Activated CD8-positive, alpha-beta memory T cell treated with anti-CD3 and anti-CD28 coated beads, Interleukin-2, amount 50 U/mL, for 48 hours (primary cell): ENCODE data around the gene MICALL2.
A peak's percentile ranks its signal among the peaks of the same experiment; 100 is the strongest.

ENCODE experiments used
- DNase-seq: peaks from one replicate; pipeline ENCODE4 v3.0.0-alpha.2; 2020

MICALL2 gene

GRCh38 chr7:1458683-1459511 is at the start of gene MICALL2:
MICALL2 (minus strand) TSS chr7:1459470; CDS start chr7:1459326, 144 bp downstream.
- DNase-seq = peak; percentile 64

DNA sequence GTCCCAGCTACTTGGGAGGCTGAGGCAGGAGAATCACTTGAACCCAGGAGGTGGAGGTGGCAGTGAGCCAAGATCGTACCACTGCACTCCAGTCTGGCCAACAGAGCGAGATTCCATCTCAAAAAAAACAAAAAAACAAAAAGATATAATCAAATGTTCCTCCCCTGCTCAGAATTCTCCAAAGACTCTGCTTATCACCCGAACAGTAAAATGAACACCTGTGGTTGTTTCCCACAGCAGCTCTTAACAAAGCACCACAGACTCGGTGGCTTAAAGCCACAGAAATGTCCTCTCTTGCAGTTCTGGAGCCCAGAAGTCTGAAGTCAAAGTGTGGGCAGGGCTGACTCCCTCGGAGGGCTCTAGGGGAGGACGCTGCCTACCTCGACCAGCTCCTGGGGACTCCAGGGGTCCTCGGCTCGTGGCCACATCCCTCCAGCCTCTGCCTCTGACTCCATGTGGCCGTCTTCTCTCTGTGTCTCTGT is 49.0 kb upstream of the MICALL2 start:
- DNase-seq = no peak

DNA sequence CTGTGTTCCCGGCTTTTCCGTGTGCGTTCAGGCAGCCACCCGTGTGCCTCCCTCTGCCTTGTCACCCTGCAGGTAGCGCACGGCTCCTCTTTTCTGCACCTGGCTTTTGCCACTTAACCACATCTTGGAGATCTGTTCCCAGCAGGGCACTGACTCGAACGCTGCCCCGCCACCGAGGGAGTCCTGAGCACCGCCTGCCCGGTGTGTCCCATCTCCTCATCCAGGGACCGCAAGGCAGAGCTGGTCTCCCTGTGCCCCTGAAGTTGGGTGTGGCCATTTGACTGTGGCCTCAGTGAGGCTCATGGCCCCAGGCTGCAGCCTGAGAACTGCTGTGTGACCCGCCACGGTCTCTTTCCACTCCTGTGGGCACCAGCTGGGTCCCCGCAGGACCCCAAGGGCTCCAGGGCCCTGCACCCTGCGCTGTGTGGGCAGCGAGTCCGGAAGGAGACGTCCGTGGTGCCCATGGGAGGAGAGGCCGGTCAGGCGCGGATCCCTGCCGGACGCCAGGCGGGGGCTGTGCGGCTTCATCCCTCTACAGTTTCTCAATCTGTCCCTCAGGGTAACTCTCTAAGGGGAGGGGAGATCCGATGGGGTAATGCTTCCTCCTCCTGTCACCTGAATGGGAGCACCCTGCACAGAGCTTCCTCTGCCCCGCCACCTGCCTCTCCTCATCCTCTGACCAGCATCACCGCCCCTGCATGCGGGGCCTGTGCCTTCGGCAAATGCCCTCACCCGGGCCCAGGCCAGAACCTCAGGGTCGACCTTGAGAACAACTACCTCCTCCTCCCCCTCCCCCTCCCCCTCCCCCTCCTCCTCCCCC is 46.7 kb upstream of the MICALL2 start:
- peak; percentile 60 for DNase-seq

DNA sequence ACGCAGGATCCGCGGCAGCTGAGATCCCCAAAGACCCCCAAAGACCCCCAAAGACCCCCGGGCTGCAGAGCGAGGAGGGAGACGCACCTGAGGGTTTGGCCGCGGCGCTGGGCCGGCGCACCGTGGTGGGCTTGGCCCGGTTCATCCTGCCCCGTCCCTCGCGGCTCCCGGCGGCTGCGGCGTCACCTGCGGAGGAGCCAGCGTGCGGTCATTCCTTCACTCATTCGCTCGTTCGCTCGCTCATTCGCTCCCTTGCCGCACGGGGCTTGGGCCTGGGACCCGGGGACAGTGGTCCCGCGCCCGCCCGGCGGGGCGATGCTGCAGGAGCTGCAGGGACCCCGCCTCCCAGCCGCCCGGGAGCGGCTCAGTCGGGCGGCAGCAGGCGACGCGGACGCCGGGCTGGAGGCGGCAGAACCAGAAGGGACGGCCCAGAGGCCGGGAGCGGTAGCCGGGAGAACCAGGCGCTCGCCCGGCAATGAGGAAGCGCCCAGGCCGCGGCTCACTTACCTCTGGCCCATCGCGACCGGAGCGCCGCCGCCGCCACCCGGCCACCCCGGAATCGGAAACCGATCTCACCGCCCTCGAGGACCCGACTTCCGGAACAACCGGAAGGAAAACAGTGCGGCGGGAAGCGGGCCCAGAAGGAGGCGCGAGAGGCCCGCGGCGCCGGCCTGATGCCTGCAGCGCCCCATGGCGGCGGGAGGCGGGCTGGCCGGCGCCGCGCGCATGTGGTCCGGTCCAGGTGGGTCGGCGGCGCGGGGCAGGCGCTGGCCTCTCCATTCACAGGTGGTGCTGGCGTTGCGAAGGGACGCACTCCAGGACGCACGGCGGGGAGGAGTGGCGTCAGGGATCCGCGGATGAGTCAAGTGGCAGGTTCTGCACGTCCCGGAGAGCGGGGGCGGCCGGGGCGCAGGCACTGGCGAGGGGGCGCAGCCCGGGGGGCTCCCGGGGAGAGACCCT is 44.8 kb upstream of the MICALL2 start, which contains the start of gene INTS1:
Gene INTS1, minus strand, starts transcription at position 574 of the 960 bp plus-strand sequence. Its CDS starts 429 bp downstream, at position 145.
- peak; percentile 94 for DNase-seq

DNA sequence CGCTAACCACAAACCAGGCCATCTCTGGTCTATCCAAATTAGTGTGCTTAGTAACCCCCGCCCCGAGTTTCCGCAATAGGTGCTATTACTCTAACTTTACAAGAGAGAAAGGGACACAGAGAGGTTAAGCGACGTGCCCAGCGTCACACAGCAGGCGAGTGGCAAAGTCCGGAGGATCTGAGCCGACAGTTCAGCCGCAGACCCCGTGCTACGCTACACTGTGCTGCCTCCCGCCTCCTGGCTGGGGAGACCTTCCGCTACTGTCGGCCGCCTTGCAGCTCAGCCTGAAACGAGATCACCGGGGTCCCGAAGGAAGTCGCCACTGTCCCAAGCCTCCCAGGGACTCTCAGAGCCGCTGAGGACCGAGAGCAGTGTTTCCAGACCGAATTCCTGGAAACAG is 44.1 kb upstream of the MICALL2 start:
- no peak for DNase-seq

- no peak for DNase-seq
Measured at GRCh38 chr7:1502845-1503244, 43.6 kb upstream of the MICALL2 start.

DNA sequence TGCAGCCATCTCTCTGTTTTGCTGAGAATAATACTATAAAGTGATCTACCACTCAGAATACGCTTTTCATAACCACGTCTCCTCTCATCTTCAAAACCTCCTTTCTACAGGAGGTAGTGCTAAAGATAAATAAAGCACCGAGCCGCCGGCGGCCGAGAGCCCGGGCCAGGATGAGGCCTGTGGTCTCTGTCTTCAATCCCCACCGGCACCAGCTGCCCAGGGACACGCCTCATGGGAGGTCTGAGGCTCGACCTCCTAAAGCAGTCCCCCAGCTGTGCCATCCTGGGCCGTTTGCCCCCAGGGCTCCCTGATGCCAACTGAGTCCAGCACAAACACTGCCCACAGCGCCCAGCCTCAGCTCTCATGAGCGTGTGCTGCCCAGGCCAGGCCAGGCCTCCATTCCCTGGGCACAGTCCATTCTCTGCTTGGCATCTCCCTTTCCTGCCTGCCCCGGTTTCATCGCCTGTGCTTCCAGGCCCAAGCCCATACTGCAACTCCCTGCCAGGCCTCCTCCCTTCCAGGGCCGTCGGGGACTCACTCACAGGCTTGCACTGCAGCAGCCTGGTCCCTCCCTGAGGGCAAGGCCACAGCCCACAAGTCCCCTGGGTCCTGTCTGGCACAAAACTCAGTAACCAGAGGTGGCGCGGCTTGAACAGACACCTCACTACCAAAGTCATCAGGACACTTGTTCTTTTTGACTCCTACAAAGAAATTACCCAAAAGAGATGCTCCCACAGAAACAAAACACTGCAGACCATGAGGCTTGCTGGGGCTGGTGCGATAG is 42.4 kb upstream of the MICALL2 start:
- DNase-seq = no peak

- DNase-seq = no peak
Measured at GRCh38 chr7:1500064-1500807, 41.0 kb upstream of the MICALL2 start.

DNA sequence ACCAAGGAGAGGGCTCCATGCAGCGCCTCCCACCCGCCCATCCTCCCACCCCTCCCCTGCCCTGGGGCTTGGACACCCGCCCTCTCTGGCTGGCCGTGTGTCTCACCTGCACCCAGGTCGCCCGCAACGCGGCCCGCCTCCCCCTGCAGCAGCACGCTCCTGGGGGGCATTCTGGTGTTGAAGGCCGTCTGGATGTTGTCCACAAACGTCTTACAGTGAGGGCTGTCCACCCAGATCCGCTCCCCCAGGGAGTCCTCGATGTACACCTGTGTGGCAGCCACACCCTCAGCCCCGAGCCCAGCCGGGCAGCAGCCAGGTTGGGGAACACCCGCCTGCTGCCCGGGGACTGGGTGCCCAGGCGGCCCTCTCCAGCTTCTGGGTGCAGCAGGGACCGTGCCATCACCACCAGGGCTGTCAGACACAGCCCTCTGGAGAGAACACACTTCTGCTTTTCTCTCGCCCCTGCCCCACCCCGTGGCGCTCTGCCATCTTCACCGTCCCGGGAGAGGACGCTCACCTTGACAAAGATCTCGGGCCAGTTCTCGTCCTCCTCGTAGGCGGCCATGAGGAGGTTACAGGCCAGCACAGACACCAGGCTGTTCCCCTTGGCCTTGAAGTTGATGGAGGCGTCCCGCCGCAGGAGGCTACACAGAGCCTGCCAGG is 40.2 kb upstream of the MICALL2 start:
- DNase-seq = no peak

- DNase-seq = no peak
Measured at GRCh38 chr7:1498370-1499305, 39.4 kb upstream of the MICALL2 start.

GRCh38 chr7:1497293-1497927 is 38.1 kb upstream of the MICALL2 start:
- no peak for DNase-seq

DNA sequence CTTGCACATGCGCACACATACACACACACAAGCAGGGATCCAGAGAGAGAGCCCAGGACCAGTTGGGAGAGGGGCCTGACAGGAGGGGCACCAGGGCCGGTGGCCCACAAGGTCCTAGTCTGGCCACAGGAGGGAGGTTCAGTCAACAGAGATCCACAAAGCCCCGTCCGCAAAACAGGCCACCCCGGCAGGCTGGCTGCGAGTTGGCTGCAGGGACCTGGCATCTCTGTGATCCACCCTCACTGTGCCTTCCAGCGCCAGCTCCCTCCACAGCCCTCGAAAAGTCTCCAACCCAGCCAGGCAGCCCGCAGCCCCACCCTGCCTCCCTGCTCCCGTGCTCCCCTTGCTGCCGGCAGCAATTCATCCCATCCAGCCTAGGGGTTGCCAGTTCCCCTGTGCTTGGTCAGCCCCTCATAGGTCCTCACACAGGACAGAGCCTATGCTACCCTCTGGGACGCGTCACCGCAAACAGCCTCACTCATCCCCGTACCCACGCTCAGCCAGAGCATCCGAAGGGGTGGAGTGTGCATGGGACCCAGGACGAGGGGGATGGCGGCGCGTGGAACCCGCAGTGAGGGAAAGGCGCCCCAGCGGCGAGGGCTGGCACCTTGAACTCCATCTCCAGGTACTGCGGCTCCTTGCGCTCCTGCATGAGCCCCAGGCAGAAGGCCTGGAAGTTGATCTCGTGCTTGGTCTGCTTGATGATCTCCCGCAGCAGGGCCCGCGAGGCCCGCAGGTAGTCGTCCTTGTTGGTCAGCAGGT is 37.4 kb upstream of the MICALL2 start:
- no peak for DNase-seq

DNA sequence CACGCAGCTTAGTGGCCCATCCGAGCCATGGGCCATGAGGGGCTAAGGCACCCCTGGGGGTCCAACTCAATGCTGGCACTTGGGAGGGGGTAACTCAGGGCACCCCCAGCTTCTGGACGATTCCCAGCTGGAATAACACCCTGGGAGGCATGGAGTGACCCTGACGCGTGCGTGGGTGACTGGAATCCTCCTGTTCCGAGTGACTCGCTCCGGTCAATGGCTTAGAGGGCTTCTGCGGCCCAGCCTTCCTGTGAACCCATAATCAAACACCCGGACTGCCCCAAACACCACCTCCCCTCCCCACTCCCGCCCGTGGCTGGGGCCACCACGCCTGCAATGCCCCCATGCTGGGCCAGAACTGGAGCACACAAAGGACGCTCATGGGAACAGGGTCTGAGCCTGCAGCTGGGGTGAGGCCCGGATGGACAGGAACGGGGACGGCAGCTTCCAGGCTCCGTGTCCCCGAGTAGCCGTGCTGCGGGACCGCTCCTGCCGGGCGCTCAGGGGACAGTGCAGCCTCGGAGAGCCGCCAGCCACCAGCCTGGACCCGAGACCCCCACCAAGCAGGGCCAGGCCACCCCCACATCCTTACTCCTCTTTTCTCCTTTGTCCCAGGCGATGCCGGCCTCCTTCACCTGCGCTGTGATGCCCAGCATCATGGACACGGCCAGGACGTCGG is 36.4 kb upstream of the MICALL2 start:
- DNase-seq = no peak

GRCh38 chr7:1494866-1495563 is 35.7 kb upstream of the MICALL2 start:
- DNase-seq = no peak

DNA sequence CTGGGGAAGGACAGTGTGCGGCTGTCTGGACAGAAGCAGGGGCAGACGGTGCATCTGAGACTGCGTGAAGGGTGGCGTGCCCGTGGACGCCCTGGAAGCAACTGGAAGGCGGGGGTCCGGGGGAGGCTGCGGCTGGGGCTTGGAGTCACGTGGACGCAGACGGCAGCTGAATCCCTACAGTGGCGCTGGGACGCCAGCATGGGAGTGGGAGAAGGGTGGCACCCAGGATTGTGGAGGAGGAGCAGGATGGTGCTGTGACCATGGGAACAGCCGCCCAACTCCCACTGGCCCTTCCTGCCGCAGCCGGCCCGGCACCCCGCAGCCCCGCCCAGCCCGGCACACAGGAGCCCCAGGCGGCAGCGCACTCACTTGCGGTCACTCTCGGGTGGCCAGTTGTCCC is 35.2 kb upstream of the MICALL2 start:
- no peak for DNase-seq

DNA sequence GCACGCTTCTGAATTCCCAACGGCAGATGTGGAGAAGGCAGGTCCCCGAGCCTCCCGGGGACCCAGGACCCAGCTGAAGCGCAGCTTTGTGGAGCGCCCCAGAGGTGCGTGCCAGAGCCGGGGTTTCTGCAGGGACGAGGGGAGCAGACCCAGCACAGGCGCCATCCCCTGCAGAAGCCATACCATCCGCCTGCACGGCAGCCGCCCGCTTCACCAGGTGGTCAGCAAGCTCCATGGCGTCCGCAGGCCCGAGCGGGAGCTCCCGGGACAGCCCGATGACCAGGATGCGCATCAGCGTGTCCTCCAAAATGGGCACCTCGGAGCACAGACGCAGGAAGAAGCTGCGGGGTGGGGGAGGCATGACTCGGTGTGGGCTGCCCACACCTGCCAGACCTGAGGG is 34.3 kb upstream of the MICALL2 start:
- no peak for DNase-seq

GRCh38 chr7:1493129-1493528 is 33.9 kb upstream of the MICALL2 start:
- no peak for DNase-seq
